Lung (tissue), 12 donors: Measurements from ENCODE around the gene FBXO41. TPM values are rescaled to one million over a fixed set of nuclear protein-coding genes. Genes with fewer than 3 reads are reported as not detected.

ENCODE experiments used
- ATAC-seq: fragments of 200-7000 bp; cut with Tn5 transposase; one replicate; pipeline ENCODE4 v1.9.1; 2020; ENCODE audit warnings: moderate number of reproducible peaks; ENCODE audit not compliant: insufficient read depth, low FRiP score
- DNase-seq, 3 donors: peaks; one replicate each; pipeline ENCODE4 v3.0.0-alpha.2; 2013 to 2017
- H3K27ac ChIP-seq, 2 donors: one replicate each; pipeline ENCODE4 v1.5.1; 2013; ENCODE audit warnings: mild to moderate bottlenecking in 2 of 2, moderate library complexity in 2 of 2, control low read depth in 1 of 2, inconsistent platforms in 1 of 2, low read depth in 1 of 2, low read length in 1 of 2
- H3K27me3 ChIP-seq, 3 donors: one replicate each; pipeline ENCODE4 v1.5.1; 2013; ENCODE audit warnings: low read length in 2 of 3; ENCODE audit not compliant: control insufficient read depth in 3 of 3, insufficient read depth in 3 of 3
- H3K36me3 ChIP-seq, 4 donors: one replicate each; pipeline ENCODE4 v1.5.1; 2013; ENCODE audit warnings: low read length in 4 of 4, mild to moderate bottlenecking in 1 of 4, moderate library complexity in 1 of 4; ENCODE audit not compliant: control insufficient read depth in 4 of 4, insufficient read depth in 4 of 4
- H3K4me1 ChIP-seq, 5 donors: one replicate each; pipeline ENCODE4 v1.5.1; 2013; ENCODE audit warnings: low read length in 5 of 5, mild to moderate bottlenecking in 2 of 5, moderate library complexity in 1 of 5; ENCODE audit not compliant: control insufficient read depth in 5 of 5, insufficient read depth in 5 of 5
- H3K4me3 ChIP-seq: one replicate; pipeline ENCODE4 v1.5.1; 2013; ENCODE audit warnings: mild to moderate bottlenecking, control low read depth, moderate library complexity
- H3K9ac ChIP-seq, 2 donors: one replicate each; pipeline ENCODE4 v1.5.1; 2013; ENCODE audit warnings: low read length in 2 of 2, control low read depth in 1 of 2; ENCODE audit not compliant: insufficient read depth in 1 of 2
- H3K9me3 ChIP-seq, 4 donors: one replicate each; pipeline ENCODE4 v1.5.1; 2013; ENCODE audit warnings: low read length in 3 of 4, mild to moderate bottlenecking in 1 of 4, moderate library complexity in 1 of 4; ENCODE audit not compliant: control insufficient read depth in 4 of 4, insufficient read depth in 3 of 4
- WGBS, 2 donors: extraction: QIAGEN DNeasy Blood & Tissue Kit; methylation state at CpG; one replicate each; pipeline ENCODE4 v1.1.7; 2013; 5-methylcytosine and 5-hydroxymethylcytosine counted together
- polyA plus RNA-seq, 2 donors: library from polyadenylated mRNA; stranded (reverse); fragments of 200-250 nt; gene quantifications; one replicate each; pipeline ENCODE4 v1.2.1, GENCODE V29; 2013
- total RNA-seq, 2 donors: library from RNA; depleted of rRNA in 1 of 2; stranded (reverse); fragments of >200 nt in 1 of 2; gene quantifications; one replicate each; pipeline ENCODE4 v1.2.1, GENCODE V29; 2014 to 2021
- TF ChIP-seq, protein P1 (sequence below): IDR thresholded peaks from 2 replicates; pipeline ENCODE4 v1.5.1; 2012; ENCODE audit warnings: mild to moderate bottlenecking; ENCODE audit errors: control extremely low read depth, extremely low read depth
- donor health status: control.
- donor health status: control.
- donor health status: Bipolar disorder and iron deficiency.
- donor health status: healthy.
- donor health status: DM: yes; HTN: yes; CAD: no.

FBXO41 gene
- total and polyA plus RNA-seq, 4 donors, result 0.93 to 5.0 (median 1.7) TPM

GRCh38 chr2:73217826-73218225 is 66.5 kb downstream of the FBXO41 start:
- TF ChIP-seq, protein P1, sequence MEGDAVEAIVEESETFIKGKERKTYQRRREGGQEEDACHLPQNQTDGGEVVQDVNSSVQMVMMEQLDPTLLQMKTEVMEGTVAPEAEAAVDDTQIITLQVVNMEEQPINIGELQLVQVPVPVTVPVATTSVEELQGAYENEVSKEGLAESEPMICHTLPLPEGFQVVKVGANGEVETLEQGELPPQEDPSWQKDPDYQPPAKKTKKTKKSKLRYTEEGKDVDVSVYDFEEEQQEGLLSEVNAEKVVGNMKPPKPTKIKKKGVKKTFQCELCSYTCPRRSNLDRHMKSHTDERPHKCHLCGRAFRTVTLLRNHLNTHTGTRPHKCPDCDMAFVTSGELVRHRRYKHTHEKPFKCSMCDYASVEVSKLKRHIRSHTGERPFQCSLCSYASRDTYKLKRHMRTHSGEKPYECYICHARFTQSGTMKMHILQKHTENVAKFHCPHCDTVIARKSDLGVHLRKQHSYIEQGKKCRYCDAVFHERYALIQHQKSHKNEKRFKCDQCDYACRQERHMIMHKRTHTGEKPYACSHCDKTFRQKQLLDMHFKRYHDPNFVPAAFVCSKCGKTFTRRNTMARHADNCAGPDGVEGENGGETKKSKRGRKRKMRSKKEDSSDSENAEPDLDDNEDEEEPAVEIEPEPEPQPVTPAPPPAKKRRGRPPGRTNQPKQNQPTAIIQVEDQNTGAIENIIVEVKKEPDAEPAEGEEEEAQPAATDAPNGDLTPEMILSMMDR, result no peak
- no peak overlapping the region for H3K9ac ChIP-seq
- no peak for DNase-seq
- H3K36me3 ChIP-seq, result peaks cover 4 to 21% (median 19%) of the 10 kb centered on the region in 4 donors
- H3K27ac ChIP-seq, result no peak overlapping the region
- H3K9me3 ChIP-seq, result no peaks in the 10 kb centered on the region
- WGBS, 2 donors, result 91 to 93% methylated on average over 2 of the region's 2 CpGs
- peaks cover 0 to 8% (median 0%) of the 10 kb centered on the region in 5 donors for H3K4me1 ChIP-seq
- ATAC-seq, result no peak
- H3K4me3 ChIP-seq, result no peak overlapping the region
- no peaks in the 10 kb centered on the region for H3K27me3 ChIP-seq

GRCh38 chr2:73217160-73217559 is 67.1 kb downstream of the FBXO41 start:
- 94 to 97% methylated on average over 5 of the region's 5 CpGs for WGBS, 2 donors

GRCh38 chr2:73215254-73215653 is 69.0 kb downstream of the FBXO41 start:
- Histone ChIP-seq H3K27me3 (no peaks in the 10 kb centered on the region), H3K9me3 (no peaks in the 10 kb centered on the region), H3K36me3 (peaks cover 0 to 3% (median 2%) of the 10 kb centered on the region in 4 donors), H3K4me3 (no peak overlapping the region), H3K9ac (no peak overlapping the region), H3K27ac (no peak overlapping the region), H3K4me1 (peaks cover 0 to 8% (median 0%) of the 10 kb centered on the region in 5 donors)
- 83 to 84% methylated on average over 4 of the region's 4 CpGs for WGBS, 2 donors
- no peak for ATAC-seq
- peak in 1 of 3 donors; percentile 1 for DNase-seq
- TF ChIP-seq, protein P1, result no peak

More at GRCh38 chr2:73217160-73217559, 67.1 kb downstream of the FBXO41 start:
- no peaks in the 10 kb centered on the region for H3K9me3 ChIP-seq
- ATAC-seq (no peak), DNase-seq (no peak)
- no peak overlapping the region for H3K9ac ChIP-seq
- H3K36me3 ChIP-seq, result peaks cover 4 to 14% (median 13%) of the 10 kb centered on the region in 4 donors
- H3K27me3 ChIP-seq, result no peaks in the 10 kb centered on the region
- H3K4me3 ChIP-seq, result no peak overlapping the region
- peaks cover 0 to 8% (median 0%) of the 10 kb centered on the region in 5 donors for H3K4me1 ChIP-seq
- H3K27ac ChIP-seq, result no peak overlapping the region
- TF ChIP-seq, protein P1, result no peak
